Activated T-cell treated with anti-CD3 and anti-CD28 coated beads, Interleukin-2, amount 50 U/mL, for 4 hours (primary cell): ENCODE measurements around the gene CBLN2. TPM values are rescaled to one million over a fixed set of nuclear protein-coding genes. Genes with fewer than 3 reads are reported as not detected.

ENCODE experiments used
- ATAC-seq, 2 donors: fragments of 200-7000 bp; cut with Tn5 transposase; one replicate each; pipeline ENCODE4 v1.10.0; 2021
- DNase-seq: peaks from one replicate; pipeline ENCODE4 v3.0.0-alpha.2; 2020
- H3K27me3 Mint-ChIP-seq: one replicate; pipeline ENCODE4 v1.8.0; 2021; ENCODE audit warnings: low read depth, mixed read lengths
- H3K36me3 Mint-ChIP-seq: one replicate; pipeline ENCODE4 v1.8.0; 2022; ENCODE audit warnings: mixed read lengths; ENCODE audit not compliant: insufficient read depth
- H3K4me1 Mint-ChIP-seq: one replicate; pipeline ENCODE4 v1.8.0; 2021; ENCODE audit warnings: low read depth, mixed read lengths
- H3K4me3 Mint-ChIP-seq: one replicate; pipeline ENCODE4 v1.8.0; 2021; ENCODE audit warnings: mild to moderate bottlenecking, moderate library complexity, mixed read lengths
- H3K9me3 Mint-ChIP-seq: one replicate; pipeline ENCODE4 v1.8.0; 2021; ENCODE audit warnings: mixed read lengths
- total RNA-seq, 3 donors: library from RNA; stranded (reverse); gene quantifications; one replicate each; pipeline ENCODE4 v1.2.1, GENCODE V29; 2021

The CBLN2 gene
- total RNA-seq: not detected

GRCh38 chr18:72544092-72544886 is at the start of gene CBLN2:
CBLN2 (minus strand) TSS chr18:72544342; CDS start chr18:72542160, 2,182 bp downstream.
- Mint-ChIP-seq H3K4me1 (no peaks in the 10 kb centered on the region), H3K4me3 (no peak within 1 kb of the TSS), H3K27me3 (peaks cover 29% of the 10 kb centered on the region), H3K36me3 (no peaks in the 10 kb centered on the region), H3K9me3 (no peaks in the 10 kb centered on the region)
- ATAC-seq (peak; percentile 58 to 64), DNase-seq (no peak)

GRCh38 chr18:72588360-72588759 is 44.2 kb upstream of the CBLN2 start:
- ATAC-seq (no peak), DNase-seq (no peak)
- Mint-ChIP-seq H3K4me1 (no peaks in the 10 kb centered on the region), H3K4me3 (no peak overlapping the region), H3K36me3 (no peaks in the 10 kb centered on the region), H3K27me3 (no peaks in the 10 kb centered on the region), H3K9me3 (peaks cover 12% of the 10 kb centered on the region)

DNA sequence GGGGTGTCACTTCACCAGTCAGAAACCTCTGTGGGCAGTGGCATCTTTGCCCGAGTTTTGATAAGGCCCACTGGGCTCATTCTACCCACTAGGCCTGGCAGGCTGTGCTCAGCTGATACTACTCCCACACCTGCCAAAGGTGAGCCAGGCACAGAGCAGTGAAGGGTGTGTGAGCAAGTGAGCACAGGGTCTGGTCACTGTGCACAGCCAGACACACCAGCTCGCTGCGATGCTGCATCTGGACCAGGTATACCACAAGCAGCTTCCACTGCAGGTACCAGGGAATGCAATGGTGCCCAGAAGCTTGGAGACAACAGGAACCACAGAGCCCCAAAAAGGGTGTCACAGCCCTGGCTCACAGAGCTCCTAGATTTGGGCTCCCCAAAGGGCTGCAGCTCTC is 40.6 kb upstream of the CBLN2 start:
- Mint-ChIP-seq H3K4me3 (no peak overlapping the region), H3K9me3 (peaks cover 10% of the 10 kb centered on the region), H3K4me1 (no peaks in the 10 kb centered on the region), H3K36me3 (no peaks in the 10 kb centered on the region), H3K27me3 (no peaks in the 10 kb centered on the region)
- DNase-seq (no peak), ATAC-seq (no peak)

DNA sequence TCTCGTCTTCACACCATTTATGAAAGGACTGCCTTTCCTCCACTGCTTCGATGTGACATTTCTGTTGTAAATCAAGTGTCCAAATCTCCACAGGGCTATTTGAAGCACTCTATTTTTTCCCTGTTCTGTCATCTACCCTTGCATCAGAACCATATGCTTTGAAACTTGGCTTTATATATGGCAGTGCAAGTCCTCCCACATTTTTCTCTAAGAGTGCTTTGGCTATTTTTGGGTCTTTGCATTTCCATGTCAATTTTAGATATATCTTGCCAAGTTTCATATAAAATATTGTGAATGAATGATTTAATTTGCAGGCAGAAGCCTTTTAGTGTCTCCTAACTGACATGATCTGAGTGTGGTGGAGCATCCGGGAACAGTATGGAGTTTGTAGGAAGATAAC is 37.8 kb upstream of the CBLN2 start:
- peaks cover 4% of the 10 kb centered on the region for H3K9me3 Mint-ChIP-seq
- DNase-seq: no peak
- no peaks in the 10 kb centered on the region for H3K4me1 Mint-ChIP-seq
- no peaks in the 10 kb centered on the region for H3K27me3 Mint-ChIP-seq
- ATAC-seq: no peak
- no peaks in the 10 kb centered on the region for H3K36me3 Mint-ChIP-seq
- no peak overlapping the region for H3K4me3 Mint-ChIP-seq

- no peak overlapping the region for H3K4me3 Mint-ChIP-seq
- no peaks in the 10 kb centered on the region for H3K4me1 Mint-ChIP-seq
- ATAC-seq (no peak), DNase-seq (no peak)
- no peaks in the 10 kb centered on the region for H3K27me3 Mint-ChIP-seq
- H3K36me3 Mint-ChIP-seq: no peaks in the 10 kb centered on the region
- H3K9me3 Mint-ChIP-seq: peaks cover 9% of the 10 kb centered on the region
These were observed 28.8 kb upstream of the CBLN2 start for GRCh38 chr18:72572896-72573295.

DNA sequence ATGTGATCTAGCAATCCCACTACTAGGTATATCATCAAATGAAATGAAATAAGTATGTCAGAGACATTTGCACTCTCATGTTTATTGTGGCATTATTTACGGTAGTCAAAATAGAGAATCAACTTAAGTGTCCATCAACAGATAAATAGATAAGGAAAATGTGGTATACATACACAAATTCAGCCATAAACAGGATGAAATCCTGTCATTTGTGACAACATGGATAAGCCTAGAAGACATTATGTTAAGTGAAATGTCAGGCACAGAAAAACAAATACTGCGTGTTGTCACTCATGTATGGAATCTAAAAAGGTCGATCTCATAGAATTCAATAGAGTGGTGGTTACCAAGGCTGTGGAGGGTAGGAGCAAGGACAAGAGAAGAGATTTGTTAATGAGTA is 22.1 kb upstream of the CBLN2 start:
- ATAC-seq: no peak
- Mint-ChIP-seq H3K4me3 (no peak overlapping the region), H3K27me3 (no peaks in the 10 kb centered on the region), H3K4me1 (no peaks in the 10 kb centered on the region), H3K9me3 (peaks cover 19% of the 10 kb centered on the region), H3K36me3 (no peaks in the 10 kb centered on the region)
- DNase-seq: no peak

DNA sequence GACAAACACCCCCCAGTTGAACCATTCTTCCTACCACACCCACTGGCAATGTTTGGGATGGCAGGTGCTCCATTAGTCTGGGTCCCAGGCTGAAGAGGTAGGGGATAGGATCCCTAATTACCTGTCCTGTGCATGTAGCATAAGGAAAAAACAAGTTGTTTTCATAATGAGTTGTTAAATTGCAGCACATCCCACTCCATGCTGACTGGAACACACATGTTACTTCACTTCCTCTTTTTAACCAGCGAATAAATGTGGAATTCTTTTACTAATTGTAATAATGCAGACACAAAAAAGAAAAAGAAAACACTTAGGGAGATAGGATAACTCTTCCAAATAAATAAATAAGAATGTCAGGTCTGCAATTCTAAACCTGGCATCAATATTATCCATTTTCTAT is 11.8 kb upstream of the CBLN2 start:
- Mint-ChIP-seq H3K4me1 (no peaks in the 10 kb centered on the region), H3K36me3 (no peaks in the 10 kb centered on the region), H3K9me3 (no peaks in the 10 kb centered on the region), H3K4me3 (no peak overlapping the region), H3K27me3 (no peaks in the 10 kb centered on the region)
- DNase-seq (no peak), ATAC-seq (no peak)

GRCh38 chr18:72555101-72555500 is 11.0 kb upstream of the CBLN2 start:
- H3K4me3 Mint-ChIP-seq: no peak overlapping the region

GRCh38 chr18:72543357-72544055 is 636 bp downstream of the CBLN2 start:
- peaks cover 33% of the 10 kb centered on the region for H3K27me3 Mint-ChIP-seq
- ATAC-seq (no peak), DNase-seq (no peak)

More at GRCh38 chr18:72555101-72555500, 11.0 kb upstream of the CBLN2 start:
- ATAC-seq (no peak), DNase-seq (no peak)
- H3K36me3 Mint-ChIP-seq: no peaks in the 10 kb centered on the region
- H3K27me3 Mint-ChIP-seq: no peaks in the 10 kb centered on the region
- no peaks in the 10 kb centered on the region for H3K9me3 Mint-ChIP-seq
- H3K4me1 Mint-ChIP-seq: no peaks in the 10 kb centered on the region

DNA sequence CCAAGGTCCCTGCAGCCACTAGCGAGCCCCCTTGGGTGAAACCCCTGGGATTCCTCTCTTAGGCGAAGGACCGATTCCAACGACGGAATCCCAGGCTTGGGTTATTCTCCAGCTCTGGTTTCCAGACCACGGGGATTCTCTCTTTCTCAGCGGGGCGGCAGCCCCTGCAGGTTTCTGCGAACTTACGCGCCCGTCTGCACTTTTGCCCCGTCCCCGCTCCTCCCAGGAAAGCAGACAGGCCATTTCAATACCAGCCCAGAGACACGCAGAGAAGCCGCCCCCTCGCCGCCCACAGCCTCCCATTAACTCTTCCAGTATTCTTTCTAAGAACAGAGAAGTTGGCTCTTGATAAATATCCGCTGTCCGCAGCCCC is 1.2 kb downstream of the CBLN2 start:
- no peak overlapping the region for H3K4me3 Mint-ChIP-seq
- no peaks in the 10 kb centered on the region for H3K9me3 Mint-ChIP-seq
- DNase-seq (no peak), ATAC-seq (no peak)
- no peaks in the 10 kb centered on the region for H3K4me1 Mint-ChIP-seq
- H3K36me3 Mint-ChIP-seq: no peaks in the 10 kb centered on the region
- peaks cover 33% of the 10 kb centered on the region for H3K27me3 Mint-ChIP-seq

More at GRCh38 chr18:72543357-72544055, 636 bp downstream of the CBLN2 start:
- H3K4me3 Mint-ChIP-seq: no peak overlapping the region
- H3K9me3 Mint-ChIP-seq: no peaks in the 10 kb centered on the region
- H3K4me1 Mint-ChIP-seq: no peaks in the 10 kb centered on the region
- no peaks in the 10 kb centered on the region for H3K36me3 Mint-ChIP-seq

DNA sequence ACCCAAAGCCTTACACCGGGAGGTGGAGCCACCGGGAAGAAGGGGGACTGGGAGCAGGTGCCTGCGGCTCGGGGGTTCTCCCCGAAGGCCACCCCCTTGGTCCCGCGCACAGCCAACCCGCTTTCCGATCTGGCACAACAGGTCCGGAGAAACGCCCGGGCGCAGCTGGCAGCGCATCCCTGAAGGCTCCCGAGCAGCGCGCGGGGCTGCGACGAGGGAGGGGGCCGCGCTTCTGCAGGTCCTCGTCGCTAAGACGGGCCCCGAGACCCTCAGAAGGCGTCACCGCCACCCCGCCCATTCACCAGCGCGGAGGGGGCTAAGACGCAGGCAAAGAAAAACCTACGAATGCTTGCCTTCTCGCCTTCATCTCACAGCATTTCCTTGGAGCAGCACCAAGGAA is 1.8 kb downstream of the CBLN2 start:
- Mint-ChIP-seq H3K36me3 (no peaks in the 10 kb centered on the region), H3K27me3 (peaks cover 33% of the 10 kb centered on the region), H3K4me3 (no peak overlapping the region), H3K4me1 (no peaks in the 10 kb centered on the region), H3K9me3 (no peaks in the 10 kb centered on the region)
- DNase-seq (no peak), ATAC-seq (no peak)

DNA sequence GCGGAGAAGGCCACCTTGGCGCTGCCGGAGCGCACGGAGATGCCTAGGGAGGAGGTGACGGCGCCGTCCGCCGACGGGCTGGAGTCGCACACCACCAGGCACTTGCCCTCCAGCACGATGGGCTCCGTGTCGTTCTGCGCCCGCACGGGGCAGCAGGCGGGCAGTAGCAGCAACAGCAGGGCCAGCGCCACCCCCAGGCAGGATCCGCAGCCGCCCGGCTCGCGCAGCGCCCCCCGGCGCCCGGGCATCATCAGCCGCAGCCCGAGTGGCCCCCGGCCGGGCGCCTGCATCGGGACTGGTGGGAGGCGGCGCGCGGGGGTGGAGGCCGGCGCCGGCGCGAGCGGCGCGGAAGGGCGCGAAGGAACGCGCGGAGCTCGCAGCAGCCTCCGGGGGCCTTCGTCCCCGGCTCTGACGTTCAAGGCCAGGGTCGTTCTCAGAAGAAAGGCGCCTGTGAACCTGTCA is 2.2 kb downstream of the CBLN2 start:
- Mint-ChIP-seq H3K4me1 (no peaks in the 10 kb centered on the region), H3K4me3 (no peak overlapping the region), H3K36me3 (no peaks in the 10 kb centered on the region), H3K9me3 (no peaks in the 10 kb centered on the region), H3K27me3 (peaks cover 33% of the 10 kb centered on the region)
- no peak for ATAC-seq
- no peak for DNase-seq

DNA sequence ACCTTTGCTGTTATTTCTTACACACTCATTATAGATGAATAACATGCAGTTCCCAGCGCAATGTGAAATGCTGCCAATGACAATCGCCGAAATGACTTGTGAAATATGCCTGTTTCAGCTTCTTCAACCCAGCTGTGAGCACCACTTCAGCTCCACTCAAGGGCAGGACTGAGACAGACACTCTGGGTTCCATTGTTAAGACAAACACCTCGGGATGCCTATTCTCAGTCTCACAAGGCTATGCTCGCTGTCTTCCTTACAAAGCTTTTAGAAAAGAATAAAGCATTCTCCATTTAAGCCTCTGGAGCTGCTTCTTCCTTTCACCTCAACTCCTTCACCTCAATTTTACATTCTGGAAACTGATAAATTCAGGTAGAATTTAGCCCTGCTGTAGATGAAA is 4.2 kb downstream of the CBLN2 start:
- DNase-seq (no peak), ATAC-seq (no peak)
- Mint-ChIP-seq H3K36me3 (no peaks in the 10 kb centered on the region), H3K9me3 (no peaks in the 10 kb centered on the region), H3K27me3 (peaks cover 29% of the 10 kb centered on the region), H3K4me1 (no peaks in the 10 kb centered on the region), H3K4me3 (no peak overlapping the region)

GRCh38 chr18:72530622-72531021 is 13.5 kb downstream of the CBLN2 start:
- no peaks in the 10 kb centered on the region for H3K36me3 Mint-ChIP-seq
- H3K4me1 Mint-ChIP-seq: no peaks in the 10 kb centered on the region
- H3K9me3 Mint-ChIP-seq: no peaks in the 10 kb centered on the region
- H3K27me3 Mint-ChIP-seq: no peaks in the 10 kb centered on the region
- ATAC-seq (no peak), DNase-seq (no peak)
- H3K4me3 Mint-ChIP-seq: no peak overlapping the region

GRCh38 chr18:72504866-72505265 is 39.3 kb downstream of the CBLN2 start:
- H3K9me3 Mint-ChIP-seq: no peaks in the 10 kb centered on the region
- no peaks in the 10 kb centered on the region for H3K27me3 Mint-ChIP-seq
- H3K36me3 Mint-ChIP-seq: no peaks in the 10 kb centered on the region
- no peak overlapping the region for H3K4me3 Mint-ChIP-seq
- H3K4me1 Mint-ChIP-seq: no peaks in the 10 kb centered on the region
- no peak for ATAC-seq
- DNase-seq: no peak
